NCI-H460 (cell line): ENCODE measurements around the gene STAT3. TPM values are rescaled to one million over a fixed set of nuclear protein-coding genes. Genes with fewer than 3 reads are reported as not detected.
"Not testable (repeated sequence)": the region's sequence is repeated elsewhere in the genome, so short reads cannot be mapped to it uniquely, and the experiment has no call there.

Experiments used
- DNase-seq: peaks from one replicate; pipeline ENCODE4 v3.0.0-alpha.2; 2016; ENCODE audit warnings: low read depth; ENCODE audit errors: extremely low read depth
- total RNA-seq: library from RNA; depleted of rRNA; stranded (reverse); fragments of >200 nt; shearing (Covaris generic); gene quantifications from 2 replicates; pipeline ENCODE4 v1.2.3, GENCODE V29; 2014

The STAT3 gene
- total RNA-seq, 1 experiment from 2014 or later = 34.6 TPM

DNA sequence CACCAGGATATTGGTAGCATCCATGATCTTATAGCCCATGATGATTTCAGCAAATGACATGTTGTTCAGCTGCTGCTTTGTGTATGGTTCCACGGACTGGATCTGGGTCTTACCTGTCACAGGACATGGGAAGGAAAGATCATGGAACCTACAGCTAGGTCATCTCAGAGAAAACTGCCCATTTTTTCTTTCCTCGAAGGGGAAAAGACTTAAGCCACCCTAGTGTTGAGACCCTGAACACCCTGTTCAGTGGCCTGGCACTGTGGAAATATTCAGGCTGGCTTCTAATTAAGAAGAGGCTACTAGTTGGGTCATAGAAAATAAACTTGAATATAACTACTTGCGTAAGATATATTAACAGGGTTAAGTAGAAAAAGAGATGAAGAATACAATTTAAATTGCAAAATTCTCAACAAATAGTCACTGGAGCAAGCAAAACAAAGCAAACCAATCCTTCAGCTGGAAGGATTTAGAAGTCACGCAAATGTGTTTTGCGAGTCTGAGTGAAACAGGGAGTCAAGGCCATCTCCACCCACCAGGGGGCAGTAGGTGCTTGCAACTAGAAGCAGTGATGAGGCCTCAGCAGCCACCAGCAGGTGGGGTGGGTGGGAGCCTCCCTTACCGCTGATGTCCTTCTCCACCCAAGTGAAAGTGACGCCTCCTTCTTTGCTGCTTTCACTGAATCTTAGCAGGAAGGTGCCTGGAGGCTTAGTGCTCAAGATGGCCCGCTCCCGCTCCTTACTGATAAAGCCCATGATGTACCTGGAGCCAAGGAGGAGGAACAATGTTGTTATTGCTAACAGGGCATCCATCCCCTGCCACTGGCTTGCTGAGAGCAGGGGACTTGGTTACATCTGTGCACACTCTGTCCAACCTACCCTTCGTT is 65.6 kb downstream of the STAT3 start:
- DNase-seq = peak; percentile 90

DNA sequence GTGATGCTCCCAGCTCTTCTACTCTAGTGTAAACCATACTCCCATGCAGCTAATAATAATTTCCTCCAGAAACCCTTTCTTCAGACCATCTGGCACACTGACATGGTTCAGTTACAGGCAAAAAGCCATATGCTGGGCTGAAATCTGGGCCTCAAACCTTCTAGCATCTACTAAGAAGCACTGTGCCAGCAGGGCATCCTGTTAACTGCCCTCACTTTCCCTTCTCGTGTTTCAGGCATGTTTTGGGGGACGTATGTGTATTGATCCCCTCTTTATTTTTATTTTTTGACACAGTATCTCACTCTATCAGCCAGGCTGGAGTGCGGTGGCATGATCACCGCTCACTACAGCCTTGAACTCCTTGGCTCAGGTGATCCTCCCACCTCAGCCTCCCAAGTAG is 66.7 kb downstream of the STAT3 start:
- no peak for DNase-seq

DNA sequence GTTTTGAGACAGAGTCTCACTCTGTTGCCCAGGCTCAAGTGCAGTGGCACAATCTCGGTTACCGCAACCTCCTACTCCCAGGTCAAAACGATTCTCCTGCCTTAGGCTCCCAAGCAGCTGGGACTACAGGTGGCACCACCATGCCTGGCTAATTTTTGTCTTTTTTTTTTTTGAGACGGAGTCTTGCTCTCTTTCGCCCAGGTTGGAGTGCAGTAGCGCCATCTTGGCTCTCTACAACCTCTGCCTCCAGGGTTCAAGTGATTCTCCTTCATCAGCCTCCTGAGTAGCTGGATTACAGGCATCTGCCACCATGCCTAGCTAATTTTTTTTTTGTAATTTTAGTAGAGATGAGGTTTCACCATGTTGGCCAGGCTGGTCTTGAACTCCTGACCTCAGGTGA is 70.3 kb downstream of the STAT3 start:
- DNase-seq = not testable (repeated sequence)

DNA sequence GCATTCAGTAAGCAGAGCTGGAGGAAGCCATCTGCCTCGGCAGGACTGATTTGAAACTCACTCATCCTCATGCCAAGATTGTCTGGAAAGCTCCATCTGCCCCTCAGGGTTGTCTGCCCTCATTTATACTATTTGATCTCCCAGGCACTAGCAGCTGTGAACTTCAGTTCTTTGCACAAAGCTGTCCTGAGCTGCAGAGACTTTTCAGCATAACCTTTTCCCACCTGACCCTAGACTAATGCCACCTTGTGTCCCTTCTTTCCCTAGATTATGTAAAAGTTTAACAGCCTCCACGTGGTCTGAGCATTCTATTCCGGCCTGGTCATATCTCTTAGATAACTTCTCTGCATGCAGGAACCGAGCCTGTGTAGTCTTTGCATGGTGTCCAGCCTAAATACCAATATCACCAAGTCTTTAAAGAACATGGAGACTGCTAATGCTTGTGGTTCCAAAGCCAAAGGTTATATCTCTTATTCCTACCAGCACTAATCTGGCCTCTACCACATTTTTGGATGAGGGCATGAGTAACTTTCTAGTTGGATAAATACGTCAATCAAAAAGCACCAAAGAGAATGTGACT is 70.9 kb downstream of the STAT3 start:
- no peak for DNase-seq

DNA sequence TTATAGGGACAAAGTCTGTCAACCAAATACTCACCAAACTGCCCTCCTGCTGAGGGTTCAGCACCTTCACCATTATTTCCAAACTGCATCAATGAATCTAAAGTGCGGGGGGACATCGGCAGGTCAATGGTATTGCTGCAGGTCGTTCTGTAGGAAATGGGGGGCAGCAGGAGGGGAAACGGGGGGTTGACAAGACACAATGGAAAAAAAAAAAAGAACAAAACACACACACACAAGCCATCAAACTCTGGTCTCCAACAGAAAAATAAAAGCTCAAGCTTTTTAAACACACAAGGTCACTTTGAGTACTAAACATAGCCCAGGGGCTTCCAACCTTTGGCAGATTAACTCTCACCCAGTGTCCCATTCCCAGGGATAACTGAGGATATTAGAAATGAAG is 71.5 kb downstream of the STAT3 start:
- DNase-seq = no peak

DNA sequence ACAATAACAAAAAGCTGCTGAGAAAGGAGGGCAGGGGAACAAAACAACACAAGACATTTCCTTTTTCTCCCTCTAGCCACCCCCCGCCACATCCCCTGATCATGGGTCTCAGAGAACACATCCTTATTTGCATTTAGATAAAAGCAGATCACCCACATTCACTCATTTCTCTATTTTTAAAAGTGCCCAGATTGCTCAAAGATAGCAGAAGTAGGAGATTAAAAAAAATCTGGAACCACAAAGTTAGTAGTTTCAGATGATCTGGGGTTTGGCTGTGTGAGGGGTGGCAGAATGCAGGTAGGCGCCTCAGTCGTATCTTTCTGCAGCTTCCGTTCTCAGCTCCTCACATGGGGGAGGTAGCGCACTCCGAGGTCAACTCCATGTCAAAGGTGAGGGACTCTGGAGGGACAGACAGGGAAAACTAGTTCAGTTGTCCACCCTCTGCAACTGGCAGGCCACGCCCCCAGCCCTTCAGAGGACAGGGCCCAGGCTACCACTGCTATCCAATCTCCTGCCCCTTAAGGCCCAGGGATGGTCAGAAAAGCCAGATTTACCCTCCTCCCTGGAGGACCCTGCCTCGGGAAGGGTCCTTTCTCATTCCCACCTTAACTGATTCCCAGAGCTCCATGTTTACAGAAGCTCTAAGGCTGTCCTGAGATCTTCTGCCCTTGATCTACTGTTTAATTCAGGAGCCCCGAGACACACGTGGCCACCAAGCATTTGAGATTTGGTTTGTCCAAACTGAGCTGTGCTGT is 72.7 kb downstream of the STAT3 start:
- no peak for DNase-seq

GRCh38 chr17:42313773-42314566 is 74.3 kb downstream of the STAT3 start:
- DNase-seq = no peak

- no peak for DNase-seq
Measured at GRCh38 chr17:42313389-42313772, 74.9 kb downstream of the STAT3 start.

DNA sequence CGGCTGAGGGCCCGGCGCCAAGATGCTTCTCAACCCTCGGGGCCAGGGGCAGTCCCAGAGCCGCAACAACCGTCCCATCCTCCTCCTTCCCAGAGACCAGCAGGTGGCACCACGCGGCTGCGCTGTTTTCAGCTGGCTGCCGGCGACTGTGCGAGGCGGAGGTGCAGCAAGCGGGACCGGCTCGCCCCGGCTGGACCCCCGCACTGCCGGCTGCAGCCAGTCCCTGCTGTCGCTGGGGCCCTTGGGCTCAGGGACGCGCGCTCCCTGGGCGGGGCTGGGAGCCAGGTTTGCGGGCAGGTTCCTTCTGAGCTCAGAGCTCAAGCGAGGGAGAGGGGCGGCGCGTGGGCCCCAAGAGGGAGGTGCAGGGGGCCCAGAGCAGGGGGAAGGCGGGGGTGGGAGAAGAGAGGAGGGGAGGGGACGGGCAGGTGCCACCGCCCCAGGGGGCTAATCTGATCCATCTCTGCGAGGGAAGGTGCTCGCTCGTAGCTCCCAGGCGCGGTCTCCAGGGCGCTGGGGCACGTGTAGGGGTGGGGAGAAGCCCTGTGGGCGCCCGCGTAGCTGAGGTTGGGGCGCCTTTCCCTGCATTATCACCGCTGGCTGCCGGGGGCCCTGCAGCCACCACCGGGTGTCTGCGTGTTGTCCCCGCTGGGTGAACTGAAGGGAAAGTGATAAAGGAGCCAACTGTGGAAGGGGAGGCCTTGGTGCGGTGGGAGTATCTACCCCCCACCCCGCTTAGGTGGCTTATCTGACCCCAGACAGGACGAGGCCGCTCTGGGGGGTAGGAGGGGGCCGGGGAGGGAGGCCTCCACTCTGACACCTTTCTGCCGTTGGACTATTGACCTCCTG is 75.7 kb downstream of the STAT3 start:
- DNase-seq = peak; percentile 58

GRCh38 chr17:42312035-42312284 is 76.3 kb downstream of the STAT3 start:
- no peak for DNase-seq

GRCh38 chr17:42311240-42312034 is 76.8 kb downstream of the STAT3 start:
- DNase-seq = no peak

DNA sequence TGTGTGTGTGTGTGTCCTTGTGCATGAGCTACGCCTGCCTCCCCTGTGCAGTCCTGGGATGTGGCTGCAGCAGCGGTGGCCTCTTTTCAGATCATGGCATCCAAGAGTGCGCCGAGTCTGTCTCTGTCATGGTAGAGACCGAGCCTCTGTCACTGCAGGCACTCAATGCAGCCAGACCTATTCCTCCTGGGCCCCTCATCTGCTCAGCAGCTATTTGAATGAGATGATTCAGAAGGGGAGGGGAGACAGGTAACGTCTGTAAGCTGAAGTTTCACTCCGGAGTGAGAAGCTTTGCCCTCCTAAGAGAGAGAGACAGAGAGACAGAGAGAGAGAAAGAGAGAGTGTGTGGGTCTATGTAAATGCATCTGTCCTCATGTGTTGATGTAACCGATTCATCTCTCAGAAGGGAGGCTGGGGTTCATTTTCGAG is 77.4 kb downstream of the STAT3 start:
- no peak for DNase-seq

DNA sequence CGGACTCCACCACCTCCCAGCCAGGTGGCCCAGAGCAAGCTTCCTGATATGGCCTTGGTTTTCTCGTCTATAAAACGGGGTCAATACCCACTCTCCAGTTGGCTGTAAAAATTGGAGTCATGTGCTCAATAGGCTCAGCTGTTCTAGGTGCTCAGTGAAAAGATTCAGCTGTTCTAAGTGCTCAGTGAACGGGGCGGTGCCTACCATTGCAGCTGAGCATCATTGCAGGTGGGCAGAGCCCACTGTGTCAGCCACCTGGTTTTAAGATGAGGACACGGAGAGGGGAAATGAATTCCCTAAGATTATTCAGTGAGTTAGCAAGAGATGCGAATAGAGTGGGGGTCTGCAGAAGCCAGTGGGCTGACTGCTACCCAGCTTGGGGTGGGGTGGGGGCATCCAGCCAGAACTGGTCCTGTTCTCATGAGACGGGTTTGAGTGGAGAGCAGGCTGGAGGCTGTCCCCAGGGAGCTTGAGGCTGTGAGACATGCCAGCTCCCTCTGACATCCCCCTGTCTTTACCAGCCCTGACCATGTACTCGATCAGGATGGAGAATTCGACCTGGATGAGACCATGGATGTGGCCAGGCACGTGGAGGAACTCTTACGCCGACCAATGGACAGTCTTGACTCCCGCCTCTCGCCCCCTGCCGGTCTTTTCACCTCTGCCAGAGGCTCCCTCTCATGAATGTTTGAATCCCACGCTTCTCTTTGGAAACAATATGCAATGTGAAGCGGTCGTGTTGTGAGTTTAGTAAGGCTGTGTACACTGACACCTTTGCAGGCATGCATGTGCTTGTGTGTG is 78.1 kb downstream of the STAT3 start:
- DNase-seq = no peak

DNA sequence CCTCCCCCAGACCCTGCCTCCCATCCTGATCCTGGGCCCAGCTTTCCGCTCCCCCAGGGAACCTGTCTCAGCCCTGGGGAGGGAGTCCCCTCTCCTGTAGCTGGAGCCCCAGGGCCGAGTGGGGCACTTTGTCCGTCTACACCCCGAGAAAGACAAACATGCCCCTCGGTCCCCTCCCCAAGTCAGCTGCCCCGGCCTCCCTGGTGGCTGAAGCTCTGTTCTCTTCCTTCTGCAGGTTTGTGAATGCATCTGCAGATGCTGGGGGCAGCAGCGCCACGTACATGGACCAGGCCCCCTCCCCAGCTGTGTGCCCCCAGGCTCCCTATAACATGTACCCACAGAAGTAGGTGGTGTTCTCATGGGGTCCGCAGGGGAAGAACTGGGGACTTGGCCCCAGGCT is 79.1 kb downstream of the STAT3 start:
- no peak for DNase-seq

GRCh38 chr17:42308446-42308845 is 79.8 kb downstream of the STAT3 start:
- DNase-seq = no peak

DNA sequence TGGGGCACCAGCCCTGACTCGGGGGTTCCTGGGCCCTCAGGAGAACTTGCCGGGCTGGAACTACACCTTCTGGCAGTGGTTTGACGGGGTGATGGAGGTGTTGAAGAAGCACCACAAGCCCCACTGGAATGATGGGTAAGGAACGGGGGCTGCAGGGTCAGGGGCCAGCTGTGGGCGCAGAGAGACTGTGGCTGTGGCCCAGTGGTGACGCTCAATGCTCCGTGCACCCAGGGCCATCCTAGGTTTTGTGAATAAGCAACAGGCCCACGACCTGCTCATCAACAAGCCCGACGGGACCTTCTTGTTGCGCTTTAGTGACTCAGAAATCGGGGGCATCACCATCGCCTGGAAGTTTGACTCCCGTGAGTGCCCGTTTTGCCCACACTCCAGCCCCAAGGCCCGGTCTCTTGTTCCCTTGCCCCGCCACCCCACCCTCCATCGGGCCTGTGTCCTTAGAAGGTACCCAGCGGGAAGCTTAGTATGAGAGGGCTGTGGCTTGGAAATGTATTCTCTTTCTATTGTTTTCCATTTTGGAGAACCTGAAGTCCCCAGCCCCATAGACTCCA is 80.8 kb downstream of the STAT3 start:
- DNase-seq = no peak

DNA sequence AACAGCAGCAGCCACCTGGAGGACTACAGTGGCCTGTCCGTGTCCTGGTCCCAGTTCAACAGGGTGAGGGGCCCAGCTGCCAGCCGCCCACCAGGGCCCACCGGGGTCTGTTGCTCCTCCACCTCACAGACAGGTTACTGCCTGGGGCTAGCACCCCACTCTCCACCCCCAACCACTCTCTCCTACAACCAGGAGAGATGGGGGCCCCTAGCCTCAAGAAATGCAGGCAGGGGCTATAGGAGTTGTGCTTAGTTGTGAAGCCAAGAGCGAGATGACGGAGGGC is 81.9 kb downstream of the STAT3 start:
- no peak for DNase-seq
